ENCODE data around the gene PLCXD3. TPM values are rescaled to one million over a fixed set of nuclear protein-coding genes. Genes with fewer than 3 reads are reported as not detected.

Gene PLCXD3
- total and polyA plus RNA-seq, 9 of the 15 experiments (the other 6 are each of a cell fraction or from before 2014, with no cell fraction given) = not detected

DNA sequence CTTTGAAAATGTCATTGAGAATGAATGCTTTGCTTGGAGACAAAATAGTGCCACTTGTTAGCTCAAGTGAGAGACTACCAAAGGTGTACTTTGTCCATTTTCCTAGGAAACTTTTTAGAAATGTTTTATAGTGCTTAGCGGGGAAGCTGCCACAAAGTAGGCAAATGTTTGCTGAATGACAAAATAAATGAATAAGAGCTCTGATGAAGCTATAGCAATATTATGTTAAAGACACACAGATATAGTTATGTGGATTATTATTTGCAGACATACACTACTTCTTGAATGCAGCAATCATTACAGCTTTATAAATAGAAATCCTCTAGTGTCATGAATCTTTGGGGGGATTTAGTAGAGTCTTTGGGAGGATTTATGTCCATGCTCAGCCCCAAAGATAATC is 204.4 kb downstream of the PLCXD3 start:
- Histone ChIP-seq H3K27me3 (ENCODE audit: control insufficient read depth in 2 of 2, insufficient read depth in 2 of 2, low read length in 2 of 2) (no peaks in the 10 kb centered on the region), H3K36me3 (ENCODE audit: control insufficient read depth, insufficient read depth, low read length) (no peaks in the 10 kb centered on the region), H3K4me1 (replicated peaks in 1 of 2; ENCODE audit: control insufficient read depth in 2 of 2, insufficient read depth in 2 of 2, low read length in 2 of 2) (no peaks in the 10 kb centered on the region), H3K9me3 (replicated peaks; ENCODE audit: control insufficient read depth, insufficient read depth, low read depth, low read length) (no peaks in the 10 kb centered on the region), H3K4me3 (no peak overlapping the region), H4K20me1 (replicated peaks; ENCODE audit: control insufficient read depth, insufficient read depth, low read length) (no peaks in the 10 kb centered on the region), H3K4me2 (ENCODE audit: insufficient read depth, low read length) (no peak overlapping the region), H3K79me2 (ENCODE audit: control insufficient read depth, insufficient read depth, low read length) (no peaks in the 10 kb centered on the region), H3K9ac (ENCODE audit: insufficient read depth in 1 of 2, low read depth in 2 of 2, low read length in 2 of 2) (no peak overlapping the region), H3K27ac (ENCODE audit: extremely low read depth, low read depth, low read length) (no peak overlapping the region), H2AFZ (ENCODE audit: low read depth, low read length) (no peak overlapping the region), H3K9me1 (ENCODE audit: control insufficient read depth, insufficient read depth, low read length) (no peaks in the 10 kb centered on the region)
- DNase-seq (ENCODE audit: extremely low read depth in 1 of 4, low spot score in 3 of 4) (no peak), ATAC-seq (no peak), FAIRE-seq (no peak)
- no TSS peak for BruUV-seq (replicated peaks)
- ChIA-PET CTCF (ENCODE audit: low intra/inter-chr PET ratio) (no interaction called here), POLR2A (no interaction called here)
- in situ Hi-C loops (cut with MboI) (no loop called here), intact Hi-C loops (cut with micrococcal nuclease) (no loop called here)
- WGBS (ENCODE audit: insufficient coverage, low coverage, missing lambda C conversion rate) = 0% methylated on average over 1 of the region's 1 CpG
- TF ChIP-seq BHLHE40 (IDR thresholded peaks at IDR 0.05; ENCODE audit: low read length) (no peak), ZNF436 (CRISPR knock-in tag; IDR thresholded peaks at IDR 0.05) (no peak), TARDBP (IDR thresholded peaks at IDR 0.05) (no peak), FOXM1 (IDR thresholded peaks at IDR 0.05; ENCODE audit: low read depth) (no peak), FOXM1 (CRISPR knock-in tag; IDR thresholded peaks at IDR 0.05; ENCODE audit: low read depth) (no peak), ZBTB8A (IDR thresholded peaks at IDR 0.05; ENCODE audit: partially characterized antibody) (no peak), RBM25 (IDR thresholded peaks at IDR 0.05; ENCODE audit: low read depth, low read length, severe bottlenecking) (no peak), SOX6 (IDR thresholded peaks at IDR 0.05) (no peak), ZNF134 (CRISPR knock-in tag; conservative IDR thresholded peaks at IDR 0.05) (no peak), KLF16 (IDR thresholded peaks at IDR 0.05) (no peak), PHB2 (IDR thresholded peaks at IDR 0.05; ENCODE audit: low read depth) (no peak), CHAMP1 (IDR thresholded peaks at IDR 0.05) (no peak), SMARCA4 (IDR thresholded peaks at IDR 0.05) (no peak), ZFPM2 (CRISPR knock-in tag; IDR thresholded peaks at IDR 0.05) (no peak), ZFP30 (CRISPR knock-in tag; IDR thresholded peaks at IDR 0.05; ENCODE audit: borderline replicate concordance) (no peak), TFE3 (CRISPR knock-in tag; IDR thresholded peaks at IDR 0.05) (no peak), ZNF165 (CRISPR knock-in tag; IDR thresholded peaks at IDR 0.05; ENCODE audit: borderline replicate concordance) (no peak), PTBP1 (IDR thresholded peaks at IDR 0.05; ENCODE audit: low read depth, low read length) (no peak)
- TF ChIP-seq, protein P1, sequence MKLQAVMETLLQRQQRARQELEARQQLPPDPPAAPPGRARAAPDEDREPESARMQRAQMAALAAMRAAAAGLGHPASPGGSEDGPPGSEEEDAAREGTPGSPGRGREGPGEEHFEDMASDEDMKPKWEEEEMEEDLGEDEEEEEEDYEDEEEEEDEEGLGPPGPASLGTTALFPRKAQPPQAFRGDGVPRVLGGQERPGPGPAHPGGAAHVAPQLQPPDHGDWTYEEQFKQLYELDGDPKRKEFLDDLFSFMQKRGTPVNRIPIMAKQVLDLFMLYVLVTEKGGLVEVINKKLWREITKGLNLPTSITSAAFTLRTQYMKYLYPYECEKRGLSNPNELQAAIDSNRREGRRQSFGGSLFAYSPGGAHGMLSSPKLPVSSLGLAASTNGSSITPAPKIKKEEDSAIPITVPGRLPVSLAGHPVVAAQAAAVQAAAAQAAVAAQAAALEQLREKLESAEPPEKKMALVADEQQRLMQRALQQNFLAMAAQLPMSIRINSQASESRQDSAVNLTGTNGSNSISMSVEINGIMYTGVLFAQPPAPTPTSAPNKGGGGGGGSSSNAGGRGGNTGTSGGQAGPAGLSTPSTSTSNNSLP (IDR thresholded peaks at IDR 0.05; ENCODE audit: borderline replicate concordance, low read depth, low read length) = no peak

Data from K562 (cell line).